Urinary bladder (tissue), 4 donors: Measurements from ENCODE around the gene BRIP1. TPM values are rescaled to one million over a fixed set of nuclear protein-coding genes. Genes with fewer than 3 reads are reported as not detected.

Experiments
- DNase-seq: peaks from one replicate; pipeline ENCODE4 v3.0.0-alpha.2; 2015; ENCODE audit errors: extremely low spot score
- H3K27ac ChIP-seq: one replicate; pipeline ENCODE4 v1.5.1; 2013; ENCODE audit warnings: low read depth, mild to moderate bottlenecking, moderate library complexity
- H3K36me3 ChIP-seq: one replicate; pipeline ENCODE4 v1.6.1; 2013; ENCODE audit warnings: mild to moderate bottlenecking, moderate library complexity; ENCODE audit not compliant: insufficient read depth
- H3K4me1 ChIP-seq: one replicate; pipeline ENCODE4 v1.6.1; 2013; ENCODE audit warnings: mild to moderate bottlenecking, moderate library complexity; ENCODE audit not compliant: insufficient read depth
- H3K4me3 ChIP-seq: one replicate; pipeline ENCODE4 v1.5.1; 2013; ENCODE audit warnings: low read depth, low read length
- WGBS: extraction: QIAGEN DNeasy Blood & Tissue Kit; methylation state at CpG from one replicate; pipeline ENCODE4 v1.1.7; 2013; 5-methylcytosine and 5-hydroxymethylcytosine counted together
- polyA plus RNA-seq: library from polyadenylated mRNA; stranded (reverse); fragments of 200-250 nt; gene quantifications from one replicate; pipeline ENCODE4 v1.2.3, GENCODE V29; 2013
- total RNA-seq: library from RNA; depleted of rRNA; stranded (reverse); fragments of >200 nt; gene quantifications from one replicate; pipeline ENCODE4 v1.2.3, GENCODE V29; 2014
- donor health status: healthy with polysubstance abuse.
- donor health status: healthy.

BRIP1 gene
- total and polyA plus RNA-seq, 2 donors, result 0.41 to 19.0 TPM

- no peaks in the 10 kb centered on the region for H3K4me1 ChIP-seq
- DNase-seq, result no peak
- WGBS, result 94% methylated on average over 2 of the region's 2 CpGs
- H3K4me3 ChIP-seq, result no peak overlapping the region
- no peak overlapping the region for H3K27ac ChIP-seq
- H3K36me3 ChIP-seq, result no peaks in the 10 kb centered on the region
These were observed 218.2 kb downstream of the BRIP1 start for GRCh38 chr17:61644800-61645774.

GRCh38 chr17:61642768-61643167 lies 220.6 kb downstream of the BRIP1 start:
- DNase-seq, result no peak
- H3K27ac ChIP-seq, result no peak overlapping the region
- no peaks in the 10 kb centered on the region for H3K36me3 ChIP-seq
- no peaks in the 10 kb centered on the region for H3K4me1 ChIP-seq
- H3K4me3 ChIP-seq, result no peak overlapping the region
- 96% methylated on average over 2 of the region's 2 CpGs for WGBS

- H3K4me3 ChIP-seq, result no peak overlapping the region
- no peak for DNase-seq
- H3K4me1 ChIP-seq, result no peaks in the 10 kb centered on the region
- WGBS, result 81% methylated on average over 1 of the region's 1 CpG
- H3K36me3 ChIP-seq, result no peaks in the 10 kb centered on the region
- H3K27ac ChIP-seq, result no peak overlapping the region
These were observed 221.6 kb downstream of the BRIP1 start for GRCh38 chr17:61641715-61642114.

GRCh38 chr17:61641084-61641483 lies 222.2 kb downstream of the BRIP1 start:
- H3K4me1 ChIP-seq, result no peaks in the 10 kb centered on the region
- DNase-seq, result no peak
- WGBS, result 97% methylated on average over 6 of the region's 6 CpGs
- H3K36me3 ChIP-seq, result no peaks in the 10 kb centered on the region
- H3K27ac ChIP-seq, result no peak overlapping the region
- no peak overlapping the region for H3K4me3 ChIP-seq

GRCh38 chr17:61639818-61640217 lies 223.5 kb downstream of the BRIP1 start:
- H3K27ac ChIP-seq, result no peak overlapping the region
- WGBS, result 84% methylated on average over 1 of the region's 1 CpG
- no peak for DNase-seq
- no peaks in the 10 kb centered on the region for H3K36me3 ChIP-seq
- no peak overlapping the region for H3K4me3 ChIP-seq
- no peaks in the 10 kb centered on the region for H3K4me1 ChIP-seq

GRCh38 chr17:61638087-61638486 lies 225.2 kb downstream of the BRIP1 start:
- Histone ChIP-seq H3K4me3 (no peak overlapping the region), H3K27ac (no peak overlapping the region), H3K4me1 (no peaks in the 10 kb centered on the region), H3K36me3 (no peaks in the 10 kb centered on the region)
- WGBS, result 74% methylated on average over 1 of the region's 1 CpG
- DNase-seq, result no peak

- no peak for DNase-seq
- Histone ChIP-seq H3K4me1 (no peaks in the 10 kb centered on the region), H3K4me3 (no peak overlapping the region), H3K27ac (no peak overlapping the region), H3K36me3 (no peaks in the 10 kb centered on the region)
- 14% methylated on average over 3 of the region's 3 CpGs for WGBS
These were observed 227.4 kb downstream of the BRIP1 start for GRCh38 chr17:61635913-61636432.

- no peak for DNase-seq
- Histone ChIP-seq H3K4me1 (no peaks in the 10 kb centered on the region), H3K4me3 (no peak overlapping the region), H3K36me3 (no peaks in the 10 kb centered on the region), H3K27ac (no peak overlapping the region)
- 81% methylated on average over 5 of the region's 5 CpGs for WGBS
These were observed 228.3 kb downstream of the BRIP1 start for GRCh38 chr17:61634942-61635538.

GRCh38 chr17:61634011-61634539 lies 229.3 kb downstream of the BRIP1 start:
- no peak overlapping the region for H3K27ac ChIP-seq
- no peak overlapping the region for H3K4me3 ChIP-seq
- no peaks in the 10 kb centered on the region for H3K4me1 ChIP-seq
- DNase-seq, result no peak
- H3K36me3 ChIP-seq, result no peaks in the 10 kb centered on the region

- Histone ChIP-seq H3K4me1 (no peaks in the 10 kb centered on the region), H3K27ac (no peak overlapping the region), H3K36me3 (no peaks in the 10 kb centered on the region), H3K4me3 (no peak overlapping the region)
- WGBS, result 90% methylated on average over 1 of the region's 1 CpG
- DNase-seq, result no peak
These were observed 230.5 kb downstream of the BRIP1 start for GRCh38 chr17:61632826-61633225.

GRCh38 chr17:61631800-61632199 lies 231.5 kb downstream of the BRIP1 start:
- Histone ChIP-seq H3K4me1 (no peaks in the 10 kb centered on the region), H3K4me3 (no peak overlapping the region), H3K36me3 (no peaks in the 10 kb centered on the region), H3K27ac (no peak overlapping the region)
- no peak for DNase-seq
- WGBS, result 72% methylated on average over 1 of the region's 1 CpG
